Type B pancreatic cell (in vitro differentiated cells): ENCODE results near the gene TBC1D8. TPM values are rescaled to one million over a fixed set of nuclear protein-coding genes. Genes with fewer than 3 reads are reported as not detected.

ENCODE experiments used
- DNase-seq: peaks from one replicate; pipeline ENCODE4 v3.0.0; 2021; ENCODE audit warnings: mixed read lengths; ENCODE audit not compliant: unreplicated experiment; ENCODE audit errors: extremely low spot score
- H3K27ac Mint-ChIP-seq: 2 replicates; pipeline ENCODE4 v1.8.0; 2021; ENCODE audit warnings: mild to moderate bottlenecking, mixed read lengths
- H3K27me3 Mint-ChIP-seq: 2 replicates; pipeline ENCODE4 v1.8.0; 2021; ENCODE audit warnings: mixed read lengths
- H3K36me3 Mint-ChIP-seq: 2 replicates; pipeline ENCODE4 v1.8.0; 2021; ENCODE audit warnings: mixed read lengths
- H3K4me1 Mint-ChIP-seq: one replicate; pipeline ENCODE4 v1.8.0; 2021; ENCODE audit warnings: mixed read lengths; ENCODE audit not compliant: unreplicated experiment
- H3K4me3 Mint-ChIP-seq: 2 replicates; pipeline ENCODE4 v1.8.0; 2021; ENCODE audit warnings: mild to moderate bottlenecking, mixed read lengths
- H3K9me3 Mint-ChIP-seq: 2 replicates; pipeline ENCODE4 v1.8.0; 2021; ENCODE audit warnings: mixed read lengths
- total RNA-seq: library from RNA; stranded (reverse); gene quantifications from 2 replicates; pipeline ENCODE4 v1.2.1, GENCODE V29; 2021; ENCODE audit warnings: low replicate concordance
- TF ChIP-seq, protein P1 (sequence below): fragments of 200-600 bp; sonication (generic); conservative IDR thresholded peaks from 2 replicates; pipeline ENCODE4 v1.5.0; 2021; ENCODE audit warnings: antibody characterized with exemption, mild to moderate bottlenecking

TBC1D8 gene
- total RNA-seq, 1 donor from 2014 or later, result 20.1 TPM

DNA sequence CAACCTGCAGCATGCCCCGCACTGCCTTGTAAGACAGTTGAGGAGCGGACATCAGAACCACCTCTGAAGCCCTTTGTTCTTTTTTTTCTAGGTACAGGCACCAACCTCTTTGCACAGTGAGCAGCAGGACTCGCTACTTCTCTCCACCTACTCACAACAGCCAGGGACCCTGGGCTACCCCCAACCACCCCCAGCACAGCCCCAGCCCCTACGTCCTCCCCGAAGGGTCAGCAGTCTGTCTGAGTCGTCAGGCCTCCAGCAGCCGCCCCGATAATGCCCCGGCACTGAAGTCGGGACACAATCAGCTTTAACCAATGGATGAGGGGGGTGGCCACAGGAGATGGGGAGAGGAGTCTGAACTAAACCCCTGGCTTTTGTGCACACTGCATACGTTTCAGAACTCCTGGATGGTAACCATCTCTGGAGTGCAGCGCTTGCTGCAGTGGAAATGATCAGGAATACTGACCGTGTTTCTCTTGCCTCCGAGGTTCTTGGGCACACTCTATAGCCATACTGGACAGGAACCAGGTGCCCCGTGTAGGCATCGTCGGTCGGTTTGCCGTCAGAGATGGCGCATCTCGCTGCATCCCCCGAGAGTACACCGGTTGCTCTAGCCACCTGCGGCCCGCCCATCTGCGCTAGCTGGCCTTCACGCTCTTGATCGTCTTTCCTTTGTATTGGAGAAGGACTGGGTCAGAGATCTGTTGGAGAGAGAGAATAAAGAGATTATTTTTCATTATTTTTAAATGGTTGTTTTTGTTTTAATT lies 155.7 kb downstream of the TBC1D8 start:
- TF ChIP-seq, protein P1, sequence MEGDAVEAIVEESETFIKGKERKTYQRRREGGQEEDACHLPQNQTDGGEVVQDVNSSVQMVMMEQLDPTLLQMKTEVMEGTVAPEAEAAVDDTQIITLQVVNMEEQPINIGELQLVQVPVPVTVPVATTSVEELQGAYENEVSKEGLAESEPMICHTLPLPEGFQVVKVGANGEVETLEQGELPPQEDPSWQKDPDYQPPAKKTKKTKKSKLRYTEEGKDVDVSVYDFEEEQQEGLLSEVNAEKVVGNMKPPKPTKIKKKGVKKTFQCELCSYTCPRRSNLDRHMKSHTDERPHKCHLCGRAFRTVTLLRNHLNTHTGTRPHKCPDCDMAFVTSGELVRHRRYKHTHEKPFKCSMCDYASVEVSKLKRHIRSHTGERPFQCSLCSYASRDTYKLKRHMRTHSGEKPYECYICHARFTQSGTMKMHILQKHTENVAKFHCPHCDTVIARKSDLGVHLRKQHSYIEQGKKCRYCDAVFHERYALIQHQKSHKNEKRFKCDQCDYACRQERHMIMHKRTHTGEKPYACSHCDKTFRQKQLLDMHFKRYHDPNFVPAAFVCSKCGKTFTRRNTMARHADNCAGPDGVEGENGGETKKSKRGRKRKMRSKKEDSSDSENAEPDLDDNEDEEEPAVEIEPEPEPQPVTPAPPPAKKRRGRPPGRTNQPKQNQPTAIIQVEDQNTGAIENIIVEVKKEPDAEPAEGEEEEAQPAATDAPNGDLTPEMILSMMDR, result no peak
- H3K36me3 Mint-ChIP-seq, result no peaks in the 10 kb centered on the region

DNA sequence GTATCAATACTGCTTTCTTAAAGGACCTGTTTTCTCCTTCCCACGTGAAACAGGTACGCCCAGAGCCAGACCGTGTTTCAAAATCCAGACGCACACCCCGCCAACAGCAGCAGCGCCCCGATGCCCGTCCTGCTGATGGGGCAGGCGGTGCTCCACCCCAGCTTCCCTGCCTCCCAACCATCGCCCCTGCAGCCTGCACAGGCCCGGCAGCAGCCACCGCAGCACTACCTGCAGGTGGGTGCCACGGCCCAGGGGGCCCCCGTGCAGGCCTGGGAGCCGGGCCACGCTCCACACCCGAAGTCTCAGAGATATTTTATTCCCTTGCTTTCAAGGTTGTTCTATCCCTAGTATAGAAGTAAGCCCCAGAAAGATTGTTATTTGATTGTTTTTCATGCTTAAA lies 157.9 kb downstream of the TBC1D8 start:
- H3K4me3 Mint-ChIP-seq, result no peak overlapping the region
- no peak for DNase-seq
- no peaks in the 10 kb centered on the region for H3K9me3 Mint-ChIP-seq
- no peak overlapping the region for H3K27ac Mint-ChIP-seq
- no peaks in the 10 kb centered on the region for H3K36me3 Mint-ChIP-seq
- H3K27me3 Mint-ChIP-seq, result peaks cover 3% of the 10 kb centered on the region
- TF ChIP-seq, protein P1, result no peak
- H3K4me1 Mint-ChIP-seq, result no peaks in the 10 kb centered on the region

More for the DNA sequence above, 155.7 kb downstream of the TBC1D8 start:
- DNase-seq, result no peak
- no peak overlapping the region for H3K4me3 Mint-ChIP-seq
- no peaks in the 10 kb centered on the region for H3K9me3 Mint-ChIP-seq
- no peaks in the 10 kb centered on the region for H3K27me3 Mint-ChIP-seq
- H3K4me1 Mint-ChIP-seq, result no peaks in the 10 kb centered on the region
- H3K27ac Mint-ChIP-seq, result no peak overlapping the region

DNA sequence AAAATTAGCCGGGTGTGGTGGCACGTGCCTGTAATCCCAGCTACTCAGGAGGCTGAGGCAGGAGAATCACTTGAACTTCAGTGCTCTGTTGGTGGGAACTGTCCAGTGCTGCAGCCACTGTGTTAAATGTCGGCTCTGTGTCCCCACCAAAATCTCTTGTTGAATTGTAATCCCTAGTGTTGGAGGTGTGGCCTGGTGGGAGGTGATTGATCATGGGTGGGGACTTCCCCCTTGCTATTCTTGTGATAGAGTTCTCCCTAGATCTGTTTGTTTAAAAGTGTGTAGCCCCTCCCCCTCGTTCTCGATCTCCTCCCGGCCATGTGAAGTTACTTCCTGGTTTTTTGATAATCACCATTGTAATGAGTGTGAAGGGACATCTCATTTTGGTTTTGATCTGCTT lies 158.9 kb downstream of the TBC1D8 start:
- no peak for DNase-seq
- H3K9me3 Mint-ChIP-seq, result no peaks in the 10 kb centered on the region
- H3K27ac Mint-ChIP-seq, result no peak overlapping the region
- H3K4me3 Mint-ChIP-seq, result no peak overlapping the region
- TF ChIP-seq, protein P1, result no peak
- no peaks in the 10 kb centered on the region for H3K36me3 Mint-ChIP-seq
- no peaks in the 10 kb centered on the region for H3K4me1 Mint-ChIP-seq
- H3K27me3 Mint-ChIP-seq, result peaks cover 3% of the 10 kb centered on the region

DNA sequence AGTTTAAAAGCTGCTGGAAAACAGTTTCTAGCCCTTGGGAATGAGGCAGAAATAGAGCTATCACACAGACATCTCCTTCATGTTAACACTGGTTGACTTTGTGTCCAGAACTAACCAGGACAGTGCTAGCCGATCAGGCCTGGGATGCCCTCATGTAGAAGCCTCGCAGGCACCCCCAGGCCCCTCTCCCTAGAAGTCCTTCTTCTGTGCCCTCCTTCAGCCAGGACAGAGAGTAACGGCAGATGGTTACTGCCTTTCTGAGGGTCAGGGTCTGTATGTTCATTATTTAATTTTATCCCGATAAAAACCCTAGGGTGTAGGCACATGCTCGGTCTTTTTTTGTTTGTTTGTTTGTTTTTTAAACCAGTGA lies 159.8 kb downstream of the TBC1D8 start:
- DNase-seq, result no peak
- H3K27me3 Mint-ChIP-seq, result peaks cover 3% of the 10 kb centered on the region
- H3K9me3 Mint-ChIP-seq, result no peaks in the 10 kb centered on the region
- H3K4me1 Mint-ChIP-seq, result no peaks in the 10 kb centered on the region
- no peak overlapping the region for H3K4me3 Mint-ChIP-seq
- TF ChIP-seq, protein P1, result no peak
- H3K36me3 Mint-ChIP-seq, result no peaks in the 10 kb centered on the region
- no peak overlapping the region for H3K27ac Mint-ChIP-seq

DNA sequence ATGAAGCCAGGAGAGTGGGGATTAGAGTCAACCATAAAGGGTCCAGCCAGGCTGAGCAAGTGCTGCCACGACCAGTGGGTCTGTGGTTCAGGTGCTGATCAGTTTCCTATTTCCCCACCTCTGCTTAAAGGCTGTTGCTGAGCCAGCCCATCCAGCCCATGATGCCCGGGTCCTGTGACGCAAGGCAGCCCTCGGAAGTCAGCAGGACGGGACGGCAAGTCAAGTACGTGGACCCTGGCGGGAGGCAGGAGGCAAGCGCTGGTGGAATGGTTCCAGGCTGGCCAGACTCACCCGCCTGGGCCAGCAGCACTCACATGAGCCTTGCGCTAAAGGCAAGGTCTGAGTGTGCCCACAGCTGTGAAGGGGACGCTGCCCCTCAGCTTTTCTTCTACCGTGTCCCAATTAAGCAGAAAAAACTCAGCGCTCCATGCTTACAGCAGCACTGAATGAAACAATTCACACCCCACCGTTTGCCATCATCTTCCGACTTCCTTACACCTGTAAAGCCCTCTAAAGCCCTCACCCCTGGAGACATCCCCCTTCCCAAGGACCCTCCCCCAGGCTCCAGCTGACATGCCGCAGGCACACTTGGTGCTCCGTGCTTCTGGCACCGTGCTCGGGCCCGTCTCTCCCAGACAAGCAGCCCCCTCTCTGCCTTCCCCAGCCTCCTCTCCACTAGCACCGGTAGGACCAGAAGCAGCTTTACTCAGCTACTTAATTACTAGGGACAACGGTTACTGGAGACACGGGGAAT lies 160.4 kb downstream of the TBC1D8 start:
- Mint-ChIP-seq H3K27ac (no peak overlapping the region), H3K36me3 (no peaks in the 10 kb centered on the region), H3K4me1 (no peaks in the 10 kb centered on the region), H3K9me3 (no peaks in the 10 kb centered on the region), H3K4me3 (no peak overlapping the region), H3K27me3 (peaks cover 3% of the 10 kb centered on the region)
- TF ChIP-seq, protein P1, result no peak
- no peak for DNase-seq
